ENCODE measurements around the gene MUC13.
A peak's percentile ranks its signal among the peaks of the same experiment; 100 is the strongest.

The MUC13 gene

DNA sequence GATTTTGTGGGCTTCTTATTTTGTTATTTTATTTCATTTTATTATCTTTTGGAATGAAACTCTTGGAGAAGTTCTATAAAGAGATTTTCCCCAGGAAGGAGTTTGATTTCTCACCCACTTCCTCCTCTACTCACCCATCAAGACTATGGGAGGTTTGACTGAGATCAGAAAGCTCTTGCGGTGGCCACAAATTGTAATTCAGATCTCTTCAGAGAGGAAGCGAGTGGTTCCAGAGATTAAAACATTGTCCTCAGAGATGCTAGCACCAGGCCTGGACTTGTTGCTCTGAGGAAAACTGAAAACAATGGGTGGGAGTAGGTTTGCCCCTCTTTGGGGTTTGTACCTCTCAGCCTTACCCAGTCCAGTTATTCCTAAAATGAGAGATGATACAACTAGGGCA is 8.1 kb upstream of the MUC13 start:
- DNase-seq, result no peak

DNA sequence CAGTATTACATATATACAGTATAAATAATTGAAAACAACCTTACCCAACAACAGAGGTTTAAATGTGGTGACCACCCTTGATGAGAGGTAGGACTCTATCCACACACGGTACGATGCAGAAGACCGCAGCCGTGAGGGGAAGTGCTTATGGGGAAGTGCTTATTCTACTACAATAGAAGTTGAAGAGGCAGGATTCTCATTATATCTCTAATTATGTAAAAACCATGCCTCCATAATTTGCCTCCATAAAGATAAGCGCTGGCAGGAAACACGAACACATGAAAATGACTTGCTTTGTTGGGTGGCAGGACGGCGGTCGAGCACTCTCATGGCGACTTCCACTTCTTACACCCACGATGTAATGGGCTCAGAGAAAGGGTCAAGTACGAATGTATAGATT is 7.2 kb upstream of the MUC13 start:
- DNase-seq, result no peak

DNA sequence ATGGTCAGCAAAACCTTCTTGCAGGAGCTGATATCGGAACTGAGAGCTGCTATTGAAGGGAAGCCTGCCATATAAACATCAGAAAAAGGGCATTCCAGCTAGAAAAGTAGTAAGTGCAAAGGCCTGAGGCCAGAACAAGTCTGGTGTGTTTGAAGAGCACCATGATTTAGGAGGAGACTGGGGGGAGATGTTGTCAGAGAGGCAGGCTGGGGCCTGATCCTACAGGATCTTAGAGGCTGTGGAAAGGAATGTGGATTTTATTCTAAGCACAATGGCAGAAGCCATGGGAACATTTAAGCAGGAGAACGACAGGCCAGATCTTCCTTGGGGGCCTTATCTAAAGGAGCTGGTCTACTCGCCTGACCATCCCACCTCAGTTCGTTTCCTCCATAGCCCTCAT is 5.1 kb upstream of the MUC13 start:
- DNase-seq, result no peak

DNA sequence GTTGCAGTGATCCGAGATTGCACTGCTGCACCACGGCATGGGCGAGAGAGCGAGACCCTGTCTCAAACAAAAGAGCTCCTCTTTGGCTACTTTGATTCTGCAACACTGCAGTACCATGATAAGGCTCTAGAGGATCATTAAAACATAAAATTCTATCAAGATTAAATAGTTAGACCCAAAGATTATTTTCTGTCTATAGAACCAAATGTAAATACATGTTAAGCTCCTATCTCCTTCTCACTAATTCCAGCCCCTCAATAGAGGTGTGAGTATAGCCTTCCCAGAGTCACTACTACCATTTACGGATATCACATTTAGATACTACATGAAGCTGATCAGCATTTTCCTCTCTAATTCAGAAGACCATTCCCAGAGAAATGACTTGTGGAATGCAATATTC is 4.3 kb upstream of the MUC13 start:
- no peak for DNase-seq

DNA sequence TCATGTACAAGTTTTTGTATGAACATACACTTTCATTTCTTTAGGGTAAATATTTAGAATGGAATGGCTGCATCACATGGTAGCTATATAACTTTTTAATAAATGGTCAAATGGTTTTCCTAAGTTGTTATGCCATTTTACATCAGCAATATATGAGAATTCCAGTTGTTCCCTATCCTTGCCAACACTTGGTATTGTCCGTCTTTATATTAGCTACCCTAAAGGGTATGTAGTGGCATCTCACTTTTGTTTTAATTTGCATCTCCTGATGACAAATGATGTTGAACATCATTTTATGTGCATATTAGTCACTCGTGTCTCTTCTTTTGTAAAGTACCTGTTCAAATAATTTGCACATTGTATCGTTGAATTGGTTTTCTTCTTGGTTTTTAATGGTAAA is 2.5 kb upstream of the MUC13 start:
- DNase-seq, result no peak

DNA sequence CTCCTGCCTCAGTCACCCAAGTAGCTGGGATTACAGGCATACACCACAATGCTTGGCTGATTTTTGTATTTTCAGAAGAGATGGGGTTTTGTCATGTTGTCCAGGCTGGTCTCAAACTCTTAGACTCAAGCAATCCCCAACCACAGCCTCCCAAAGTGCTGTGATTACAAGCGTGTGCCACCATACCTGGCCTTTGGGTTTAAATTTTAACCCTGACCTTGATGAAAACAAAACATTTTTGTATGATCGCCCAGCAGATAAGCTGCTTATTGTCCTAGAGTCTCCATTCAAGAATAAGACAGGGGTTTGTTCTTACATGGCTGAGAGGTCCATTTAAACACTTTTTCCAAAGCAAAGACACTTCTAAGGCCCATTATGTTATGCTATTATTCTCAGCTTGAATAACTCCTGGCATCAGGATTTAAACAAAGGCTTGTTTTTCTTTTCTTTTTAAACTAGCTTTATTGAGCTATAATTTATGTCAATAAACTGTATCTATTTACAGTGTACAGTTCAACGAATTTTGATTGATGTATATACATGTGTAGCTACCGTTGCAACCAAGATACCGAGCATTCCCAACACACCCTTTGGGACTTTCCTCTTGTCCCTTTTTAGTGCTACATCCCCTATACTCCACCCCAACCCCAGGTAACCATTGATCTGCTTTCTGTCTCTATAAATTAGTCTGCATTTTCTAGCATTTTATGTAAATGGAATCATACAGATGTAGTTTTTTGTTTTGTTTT is 1.4 kb upstream of the MUC13 start:
- DNase-seq, result no peak

DNA sequence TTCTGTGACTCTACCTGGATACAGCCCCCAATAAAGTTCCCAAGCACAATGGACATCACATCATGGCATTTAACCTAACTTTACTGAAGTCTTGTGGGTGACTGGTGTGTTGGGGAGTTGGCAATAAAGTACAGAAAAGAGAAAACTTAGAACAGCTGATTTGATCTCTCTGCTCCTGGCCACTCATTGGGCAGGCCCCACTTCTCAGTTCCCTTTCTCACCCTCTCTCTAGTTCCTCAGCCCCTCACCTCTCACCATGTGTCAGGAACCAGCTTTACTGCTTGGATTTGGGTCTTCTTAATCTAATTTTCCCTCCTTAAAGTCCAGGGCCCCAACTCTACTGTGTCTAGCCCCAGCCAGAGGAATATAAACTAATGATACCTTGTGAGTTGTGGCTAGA is 713 bp upstream of the MUC13 start:
- DNase-seq, result peak; percentile 34

DNA sequence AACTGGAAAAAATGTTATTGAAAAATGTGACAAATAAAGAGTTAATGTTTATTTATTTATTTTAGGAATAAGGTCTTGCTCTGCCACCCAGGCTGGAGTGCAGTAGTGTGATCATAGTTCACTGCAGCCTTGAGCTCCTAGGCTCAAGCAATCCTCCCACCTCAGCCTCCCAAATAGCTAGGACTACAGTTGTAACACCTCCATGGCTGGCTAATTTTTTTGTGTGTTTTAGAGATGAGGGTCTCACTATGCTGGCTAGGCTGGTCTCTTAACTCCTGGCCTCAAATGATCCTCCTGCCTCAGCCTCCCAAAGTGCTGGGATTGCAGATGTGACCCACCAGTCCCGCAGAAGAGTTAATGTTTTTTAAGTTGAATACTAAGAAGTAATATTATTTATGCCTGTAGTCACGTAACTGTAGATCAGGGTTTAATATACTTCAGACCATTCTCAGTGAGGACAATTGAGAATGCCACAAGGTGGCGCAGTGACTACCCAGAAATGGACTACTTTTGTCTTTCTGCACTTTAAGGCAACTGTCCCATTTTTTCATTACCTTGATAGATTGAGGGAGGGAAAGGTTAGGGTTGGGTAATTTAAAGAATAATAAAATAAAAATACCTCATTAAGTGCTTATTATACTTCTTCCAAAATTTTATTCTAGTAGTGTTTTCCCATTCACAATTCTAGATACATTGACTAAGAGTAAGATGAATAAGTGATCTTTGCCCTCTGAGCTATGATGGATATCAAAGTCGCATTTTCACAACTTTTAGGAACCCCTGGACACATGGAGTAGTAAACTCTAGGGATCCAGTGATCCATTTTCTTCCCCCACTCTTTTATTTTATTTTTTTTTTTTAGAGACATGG is 6.0 kb downstream of the MUC13 start:
- peak; percentile 81 for DNase-seq

DNA sequence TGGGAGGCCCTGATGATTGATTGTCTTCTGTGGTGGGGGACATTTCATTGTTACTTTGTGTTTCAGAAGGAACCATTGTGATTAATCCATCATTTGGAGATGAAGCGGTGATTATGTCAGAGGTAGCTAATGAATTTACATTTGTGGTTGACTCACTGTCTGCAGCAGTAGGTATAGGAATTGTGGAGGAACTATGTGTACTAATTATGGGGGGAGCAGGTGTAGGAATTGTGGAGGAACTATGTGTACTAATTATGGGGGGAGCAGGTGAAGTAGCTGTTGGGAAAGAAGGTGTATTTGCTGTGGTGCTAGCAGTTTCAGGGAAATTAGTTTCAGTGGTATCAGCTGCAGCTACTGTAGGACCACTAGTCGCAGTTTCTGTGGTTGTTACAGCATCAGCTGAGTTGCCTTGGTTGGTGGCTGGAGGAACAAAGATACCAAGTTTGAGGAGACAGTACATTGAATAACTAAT is 6.9 kb downstream of the MUC13 start:
- DNase-seq, result no peak

DNA sequence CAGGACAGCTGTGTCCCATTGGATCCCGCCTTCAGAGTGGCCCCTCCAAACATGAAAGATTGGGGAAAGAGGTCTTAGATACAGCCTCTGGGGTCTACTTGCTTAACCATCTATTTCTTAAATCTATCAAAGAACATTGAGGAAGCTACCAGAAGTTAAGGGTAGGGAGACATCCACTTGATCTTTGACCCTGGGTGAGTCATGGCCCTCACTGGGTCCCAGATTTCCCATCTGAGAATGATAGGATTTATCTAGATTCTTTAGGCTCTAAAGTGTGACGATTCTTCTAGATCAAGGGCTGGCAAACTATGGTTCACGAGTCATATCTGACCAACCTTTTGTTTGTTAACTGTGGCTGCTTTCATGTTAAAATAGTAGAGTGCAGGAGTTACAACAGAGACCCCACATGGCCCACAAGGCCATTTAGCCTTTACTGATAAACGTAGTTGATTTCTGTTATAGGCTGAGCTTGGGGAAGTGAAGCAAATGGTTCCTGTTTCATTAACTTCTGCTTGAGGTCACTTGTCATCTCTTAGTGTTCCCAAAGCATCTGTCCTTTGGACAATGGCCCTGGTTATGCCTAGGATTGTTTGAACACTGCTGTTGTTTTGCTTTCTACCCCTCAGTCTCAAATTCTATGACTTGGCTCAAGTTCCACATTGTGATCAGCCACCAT is 8.0 kb downstream of the MUC13 start:
- no peak for DNase-seq

DNA sequence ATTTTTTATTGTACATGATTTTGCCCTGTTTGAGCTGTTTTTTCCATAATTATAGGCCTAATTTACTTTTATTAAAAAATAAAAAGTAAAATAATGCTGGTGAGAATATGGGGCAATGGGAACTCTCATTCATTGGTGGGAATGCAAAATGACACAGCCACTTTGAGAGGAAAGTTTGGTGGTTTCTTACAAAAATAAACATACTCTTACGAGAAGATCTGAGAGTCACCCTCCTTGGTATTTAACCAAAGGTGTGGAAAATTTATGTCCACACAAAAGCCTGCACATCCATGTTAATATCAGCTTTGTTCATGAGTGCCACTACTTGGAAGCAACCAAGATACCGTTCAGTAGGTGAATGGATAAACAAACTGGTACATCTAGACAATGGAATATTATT is 9.8 kb downstream of the MUC13 start:
- DNase-seq, result no peak

DNA sequence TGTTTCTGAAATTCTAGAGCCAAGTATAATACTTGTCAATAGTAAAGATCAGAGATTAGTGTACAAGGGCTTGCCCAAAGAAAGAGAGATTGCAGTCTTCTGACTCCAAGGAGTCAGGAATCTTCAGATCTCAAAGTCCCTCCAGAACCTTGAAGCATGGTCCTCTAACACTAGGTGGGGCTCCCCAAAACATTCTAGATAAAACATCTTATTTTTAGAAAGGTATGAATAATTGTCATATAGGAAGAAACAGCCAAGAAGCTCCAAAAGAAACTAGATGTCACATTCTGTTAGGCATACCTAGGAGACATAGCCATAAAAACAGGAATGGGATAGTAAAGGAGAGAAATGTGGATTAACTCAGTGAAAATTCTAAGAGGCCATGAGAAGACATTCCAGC is 10.7 kb downstream of the MUC13 start:
- DNase-seq, result no peak

DNA sequence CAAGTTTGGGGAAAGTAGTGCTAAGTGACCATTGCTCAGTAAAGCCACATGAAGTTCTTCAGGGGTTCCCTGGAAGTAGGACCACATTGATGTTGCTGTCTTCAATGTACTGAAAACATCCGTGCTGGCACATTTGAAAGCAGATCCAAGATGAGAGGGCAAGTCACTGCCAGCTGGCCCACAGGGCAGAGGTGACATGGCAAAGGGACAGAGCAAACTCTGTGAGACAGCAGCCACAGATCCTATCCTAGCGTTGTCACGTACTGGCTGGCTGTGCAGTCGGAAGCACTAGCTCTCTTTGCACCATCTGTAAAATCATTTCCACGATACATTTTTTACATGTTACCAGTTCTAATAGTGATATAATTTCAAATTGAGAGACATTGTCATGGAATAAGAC is 13.8 kb downstream of the MUC13 start:
- DNase-seq, result no peak

DNA sequence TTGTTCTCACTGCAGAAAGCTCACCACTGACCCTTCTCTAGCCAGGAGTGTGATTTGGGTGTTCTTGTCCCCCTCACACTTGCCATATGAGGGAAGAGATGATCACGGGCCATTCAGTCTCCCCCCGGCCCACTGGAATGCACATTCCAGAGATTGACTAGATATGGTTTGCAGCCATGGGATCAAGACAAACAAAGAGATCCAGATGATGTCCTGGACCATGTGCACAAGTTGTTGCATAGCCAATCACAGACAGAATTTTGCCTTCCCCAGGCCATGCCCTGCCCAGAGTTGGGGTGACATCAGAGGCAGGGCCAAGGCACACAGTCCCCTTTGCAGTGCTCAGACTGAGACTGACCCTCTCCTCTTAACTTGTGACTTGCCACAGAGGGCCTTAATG is 14.8 kb downstream of the MUC13 start:
- no peak for DNase-seq

DNA sequence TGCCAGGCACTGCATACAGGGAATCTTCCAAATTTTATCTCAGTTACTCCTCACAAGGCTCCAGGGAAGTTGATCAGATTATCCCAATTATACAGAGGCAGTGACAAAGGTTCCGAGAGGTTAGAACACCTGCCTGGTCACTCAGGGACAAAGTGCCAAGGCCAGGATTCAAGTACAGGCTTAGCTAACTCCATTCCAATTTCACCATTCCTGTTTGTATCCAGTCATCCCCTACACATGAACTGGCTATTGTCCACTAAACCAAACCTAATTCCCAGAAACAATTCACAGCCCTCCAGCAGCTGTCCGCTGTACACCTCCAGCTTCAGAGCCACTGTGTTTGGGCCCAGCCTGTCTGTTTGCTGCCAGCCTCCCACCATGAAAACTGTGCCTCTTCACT is 16.0 kb downstream of the MUC13 start:
- DNase-seq, result no peak

DNA sequence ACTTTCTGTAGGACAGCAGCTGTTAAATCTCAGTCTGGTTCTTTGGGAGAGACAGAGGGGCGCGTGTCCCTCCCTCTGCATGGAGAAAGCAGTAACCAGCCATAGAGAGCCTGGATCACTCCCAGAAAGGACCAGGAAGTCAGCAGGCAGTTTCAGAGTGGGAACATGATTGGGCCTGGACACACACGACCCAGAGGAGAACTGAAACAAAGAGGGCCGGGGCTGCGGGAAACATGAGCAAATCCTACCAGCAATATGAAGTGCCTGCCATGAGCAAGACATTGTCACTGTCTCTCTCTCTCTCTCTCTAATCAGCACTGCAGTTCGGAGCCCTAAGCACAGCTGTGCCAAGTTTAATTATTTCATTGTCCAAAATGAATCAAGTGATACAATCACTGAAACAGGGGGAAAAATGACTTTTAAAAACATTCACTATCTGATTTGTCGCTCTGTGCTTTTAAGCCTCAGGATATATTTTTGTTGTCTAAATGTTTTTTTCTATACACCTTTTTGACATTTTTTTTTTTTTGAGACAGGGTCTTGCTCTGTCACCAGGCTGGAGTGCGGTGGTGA is 17.6 kb downstream of the MUC13 start:
- no peak for DNase-seq

DNA sequence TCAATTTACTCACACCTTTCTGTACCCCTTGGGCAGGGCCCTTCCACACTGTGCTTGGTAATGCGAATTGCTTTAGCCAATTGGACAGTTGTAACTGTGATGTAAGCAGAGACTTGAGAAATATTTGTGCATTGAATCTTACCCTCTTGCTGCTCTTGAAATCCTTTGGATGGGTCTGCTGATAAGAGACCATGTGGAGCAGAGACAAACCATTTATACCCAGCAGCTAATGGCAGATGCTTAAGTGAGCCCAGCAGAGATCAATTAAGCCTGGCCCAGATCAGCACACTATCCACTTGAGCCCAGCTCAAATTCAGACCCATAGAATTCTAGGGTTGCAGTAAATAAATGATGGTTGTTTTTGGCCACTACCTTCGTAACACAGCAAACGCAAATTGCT is 19.3 kb downstream of the MUC13 start:
- DNase-seq, result no peak

DNA sequence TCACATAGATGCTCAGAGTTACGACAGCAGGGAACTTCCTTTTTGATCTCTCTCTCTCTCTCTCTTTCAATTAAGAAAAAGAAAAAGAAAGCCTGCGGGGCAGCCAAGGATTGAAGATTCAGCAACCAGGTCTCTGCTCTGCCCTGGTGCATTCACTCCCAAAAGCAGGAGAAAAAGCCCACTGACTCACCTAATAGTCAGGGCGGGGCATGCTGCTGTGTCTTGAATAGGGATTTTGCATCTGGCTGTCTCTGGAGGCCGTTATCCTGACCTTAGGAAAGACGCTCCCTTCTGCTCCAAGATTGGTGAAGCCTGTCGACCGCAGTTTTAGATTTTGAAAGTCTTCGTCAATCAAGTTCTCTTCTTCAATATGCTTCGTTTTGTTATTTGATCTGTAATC is 26.6 kb downstream of the MUC13 start:
- DNase-seq, result no peak

DNA sequence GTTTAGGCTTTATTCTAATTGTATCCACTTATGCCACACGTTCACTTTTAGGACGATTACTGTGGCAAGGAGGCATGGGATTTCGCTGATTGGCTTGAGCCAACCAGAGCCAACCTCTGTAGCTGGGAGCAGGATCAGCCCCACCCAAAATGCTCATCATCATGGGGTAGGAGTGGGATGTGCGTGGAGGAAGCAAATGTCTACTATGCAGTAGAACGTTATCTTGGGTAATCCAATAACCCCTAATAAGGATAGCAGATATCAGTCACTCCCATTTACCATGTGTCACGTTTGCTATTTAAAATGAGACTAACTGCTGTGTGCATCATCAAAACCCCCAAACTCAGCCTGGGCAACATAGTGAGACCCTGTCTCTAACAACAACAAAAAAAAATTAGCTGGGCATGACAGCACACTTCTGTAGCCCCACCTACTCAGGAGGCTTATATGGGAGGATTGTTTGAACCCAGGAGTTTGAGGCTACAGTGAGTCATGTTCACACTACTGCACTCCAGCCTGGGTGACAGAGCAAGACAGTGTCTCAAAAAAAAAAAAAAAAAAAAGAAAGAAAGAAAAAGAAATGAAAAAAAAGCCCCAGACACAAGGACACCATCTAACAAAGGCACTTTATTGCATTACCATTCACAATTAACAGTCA is 29.6 kb downstream of the MUC13 start:
- DNase-seq, result peak; percentile 47

DNA sequence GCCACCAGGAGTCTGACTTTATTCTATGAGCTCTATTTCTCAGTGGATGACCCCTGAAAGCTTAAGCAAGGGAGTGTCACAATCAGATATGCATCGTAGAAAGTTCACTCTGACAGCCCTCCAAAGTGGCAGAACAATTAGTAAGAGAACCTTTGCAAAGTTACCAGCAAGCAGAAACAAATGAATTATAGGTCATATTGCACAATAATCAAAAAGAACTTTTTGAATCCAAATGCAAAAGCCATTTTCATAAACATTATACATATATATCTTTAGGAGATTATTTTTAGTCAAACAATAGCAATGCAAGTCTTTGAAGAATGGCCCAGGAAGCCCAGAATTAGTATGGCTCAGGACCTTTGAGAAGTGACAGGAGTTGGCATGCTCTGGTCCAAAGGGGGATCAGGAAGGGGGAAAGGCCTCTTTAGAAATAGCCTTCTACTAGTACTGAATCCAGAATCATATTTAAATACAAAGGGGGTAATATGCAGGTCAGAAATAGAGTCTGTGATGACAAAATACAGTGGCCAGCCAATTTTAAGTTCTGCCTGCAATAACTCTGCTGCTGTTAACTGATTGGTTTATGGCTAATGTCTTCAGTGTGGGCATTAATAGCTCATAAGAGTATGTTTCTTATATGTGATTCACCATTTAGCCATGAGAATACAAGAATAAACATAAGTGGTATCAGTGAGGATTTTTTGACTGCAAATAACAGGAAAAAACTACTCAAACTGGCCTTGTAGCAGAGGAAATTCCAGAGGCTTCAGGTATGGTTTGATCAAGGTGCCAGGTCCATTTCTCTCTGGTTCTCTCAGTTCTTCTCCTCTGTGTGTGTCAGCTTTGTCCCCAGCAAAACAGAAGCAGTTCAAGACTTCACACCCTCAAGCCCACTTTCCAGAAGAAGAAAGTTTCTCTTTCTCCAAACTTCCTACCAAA is 30.4 kb downstream of the MUC13 start:
- no peak for DNase-seq

DNA sequence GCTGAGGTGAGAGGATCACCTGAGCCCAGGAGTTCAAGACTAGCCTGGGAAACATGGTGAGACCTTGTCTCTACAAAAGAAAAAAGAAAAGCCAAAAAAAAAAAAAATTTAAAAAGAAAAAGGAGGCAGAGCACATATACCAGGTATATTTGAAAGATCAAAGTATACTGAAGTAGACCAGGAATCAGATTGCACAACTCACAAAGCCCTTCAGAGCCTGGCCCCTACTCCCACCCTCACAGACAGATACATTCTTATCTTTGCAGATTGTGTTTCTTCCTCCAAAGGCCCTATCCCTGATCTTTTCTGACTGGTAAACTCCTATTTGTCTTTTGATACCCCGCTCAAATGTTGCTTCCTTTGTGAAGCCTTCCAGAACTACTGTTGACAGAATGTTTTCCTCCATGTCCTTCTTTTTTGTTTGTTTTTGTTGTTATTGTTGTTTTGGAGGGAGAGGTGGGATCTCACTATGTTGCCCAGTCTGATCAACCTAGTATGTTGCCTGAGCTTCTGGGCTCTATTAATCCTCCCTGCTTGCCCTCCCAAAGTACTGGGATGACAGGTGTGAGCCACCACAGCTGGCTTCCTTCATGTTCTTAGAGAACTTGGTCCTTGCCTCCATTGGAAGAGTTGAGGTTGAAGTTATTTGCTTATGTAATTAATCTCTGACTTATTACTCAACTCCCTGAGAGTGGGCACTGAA is 37.6 kb downstream of the MUC13 start:
- no peak for DNase-seq
